ENCODE measurements around the gene TBCE. TPM values are rescaled to one million over a fixed set of nuclear protein-coding genes. Genes with fewer than 3 reads are reported as not detected.

The TBCE gene
- total RNA-seq, 2 donors from 2014 or later: 15.4 to 18.0 TPM

- Histone ChIP-seq H3K36me3 (peaks cover 40% of the 10 kb centered on the region), H3K27me3 (no peaks in the 10 kb centered on the region), H3K4me3 (no peak overlapping the region), H3K9me3 (no peaks in the 10 kb centered on the region), H3K27ac (no peak overlapping the region), H3K4me1 (no peaks in the 10 kb centered on the region)
- TF ChIP-seq CTCF (IDR thresholded peaks at IDR 0.05): no peak
- no peak for DNase-seq (ENCODE audit: low spot score)
These were observed 115.9 kb downstream of the TBCE start for GRCh38 chr1:235483090-235483489.

- no peak for DNase-seq (ENCODE audit: low spot score)
- H3K9me3 ChIP-seq: no peaks in the 10 kb centered on the region
- peaks cover 28% of the 10 kb centered on the region for H3K36me3 ChIP-seq
- no peak overlapping the region for H3K4me3 ChIP-seq
- H3K27me3 ChIP-seq: no peaks in the 10 kb centered on the region
- H3K27ac ChIP-seq: no peak overlapping the region
- no peak for TF ChIP-seq CTCF (IDR thresholded peaks at IDR 0.05)
- no peaks in the 10 kb centered on the region for H3K4me1 ChIP-seq
These were observed 118.3 kb downstream of the TBCE start for GRCh38 chr1:235485558-235485957.

- H3K4me1 ChIP-seq: no peaks in the 10 kb centered on the region
- H3K27me3 ChIP-seq: no peaks in the 10 kb centered on the region
- H3K4me3 ChIP-seq: no peak overlapping the region
- H3K36me3 ChIP-seq: peaks cover 28% of the 10 kb centered on the region
- no peak for TF ChIP-seq CTCF (IDR thresholded peaks at IDR 0.05)
- H3K27ac ChIP-seq: no peak overlapping the region
- no peak for DNase-seq (ENCODE audit: low spot score)
- no peaks in the 10 kb centered on the region for H3K9me3 ChIP-seq
These were observed 119.1 kb downstream of the TBCE start for GRCh38 chr1:235486321-235486720.

- no peak for DNase-seq (ENCODE audit: low spot score)
- no peaks in the 10 kb centered on the region for H3K4me1 ChIP-seq
- H3K4me3 ChIP-seq: no peak overlapping the region
- peaks cover 33% of the 10 kb centered on the region for H3K36me3 ChIP-seq
- H3K27me3 ChIP-seq: no peaks in the 10 kb centered on the region
- H3K9me3 ChIP-seq: no peaks in the 10 kb centered on the region
- H3K27ac ChIP-seq: no peak overlapping the region
- TF ChIP-seq CTCF (IDR thresholded peaks at IDR 0.05): no peak
These were observed 124.4 kb downstream of the TBCE start for GRCh38 chr1:235491644-235492043.

- no peaks in the 10 kb centered on the region for H3K4me1 ChIP-seq
- no peaks in the 10 kb centered on the region for H3K9me3 ChIP-seq
- peaks cover 28% of the 10 kb centered on the region for H3K36me3 ChIP-seq
- H3K27me3 ChIP-seq: no peaks in the 10 kb centered on the region
- H3K27ac ChIP-seq: no peak overlapping the region
- no peak overlapping the region for H3K4me3 ChIP-seq
- no peak for TF ChIP-seq CTCF (IDR thresholded peaks at IDR 0.05)
- DNase-seq (ENCODE audit: low spot score): no peak
These were observed 127.3 kb downstream of the TBCE start for GRCh38 chr1:235494531-235494930.

GRCh38 chr1:235495030-235495429, 127.8 kb downstream of the TBCE start:
- no peaks in the 10 kb centered on the region for H3K4me1 ChIP-seq

More at GRCh38 chr1:235495030-235495429, 127.8 kb downstream of the TBCE start:
- Histone ChIP-seq H3K9me3 (no peaks in the 10 kb centered on the region), H3K36me3 (peaks cover 28% of the 10 kb centered on the region), H3K4me3 (no peak overlapping the region), H3K27ac (no peak overlapping the region), H3K27me3 (no peaks in the 10 kb centered on the region)
- DNase-seq (ENCODE audit: low spot score): no peak
- TF ChIP-seq CTCF (IDR thresholded peaks at IDR 0.05): no peak
